HCT116 (cell line): ENCODE results near the gene TTC23L.

Source experiments
- CTCF ChIP-seq, 3 experiments: fragments of 200-600 bp in 1 of 3; sonication (generic) in 1 of 3; IDR thresholded peaks in 2 of 3; conservative IDR thresholded peaks in 1 of 3; 2 replicates each; pipeline ENCODE4 v1.5.1; 2012 to 2017; ENCODE audit warnings: low read depth in 2 of 3, low read length in 2 of 3, antibody characterized with exemption in 1 of 3, borderline replicate concordance in 1 of 3, control low read depth in 1 of 3, mild to moderate bottlenecking in 1 of 3, mixed read lengths in 1 of 3, mixed run types in 1 of 3, moderate library complexity in 1 of 3; ENCODE audit not compliant: insufficient read depth in 1 of 3
- ELF1 ChIP-seq: IDR thresholded peaks from 2 replicates; pipeline ENCODE4 v1.6.1; 2012; ENCODE audit warnings: low read depth, borderline replicate concordance
- EZH2 ChIP-seq: fragments of 200-600 bp; sonication (generic); IDR thresholded peaks from 2 replicates; pipeline ENCODE4 v1.6.1; 2017; ENCODE audit warnings: antibody characterized with exemption, mixed run types
- EZH2phosphoT487 ChIP-seq: fragments of 200-600 bp; IDR thresholded peaks from 2 replicates; pipeline ENCODE4 v1.6.1; 2018; ENCODE audit warnings: antibody characterized with exemption, borderline replicate concordance
- MAX ChIP-seq: IDR thresholded peaks from 2 replicates; pipeline ENCODE4 v1.6.1; 2012
- RAD21 ChIP-seq: IDR thresholded peaks from 2 replicates; pipeline ENCODE4 v1.6.1; 2012; ENCODE audit warnings: low read depth, mild to moderate bottlenecking
- SRF ChIP-seq: IDR thresholded peaks from 2 replicates; pipeline ENCODE4 v1.6.1; 2012; ENCODE audit warnings: low read depth

GRCh38 chr5:34923694-34924461 is 84.9 kb downstream of the TTC23L start:
- TF ChIP-seq ELF1 (no peak), CTCF (IDR thresholded peaks at IDR 0.05 in 2 of 3, conservative IDR thresholded peaks at IDR 0.05 in 1 of 3; ENCODE audit: borderline replicate concordance in 1 of 3, insufficient read depth in 1 of 3, low read depth in 2 of 3, low read length in 2 of 3) (no peak), SRF (peak; percentile 75), RAD21 (no peak), MAX (no peak; the same call in 1 of the 2 replicates), EZH2phosphoT487 (no peak), EZH2 (no peak)
